Measurements from ENCODE around the gene NTF3.

NTF3 gene

GRCh38 chr12:5433845-5434646 is 2.1 kb downstream of the NTF3 start:
- no peak for FAIRE-seq

DNA sequence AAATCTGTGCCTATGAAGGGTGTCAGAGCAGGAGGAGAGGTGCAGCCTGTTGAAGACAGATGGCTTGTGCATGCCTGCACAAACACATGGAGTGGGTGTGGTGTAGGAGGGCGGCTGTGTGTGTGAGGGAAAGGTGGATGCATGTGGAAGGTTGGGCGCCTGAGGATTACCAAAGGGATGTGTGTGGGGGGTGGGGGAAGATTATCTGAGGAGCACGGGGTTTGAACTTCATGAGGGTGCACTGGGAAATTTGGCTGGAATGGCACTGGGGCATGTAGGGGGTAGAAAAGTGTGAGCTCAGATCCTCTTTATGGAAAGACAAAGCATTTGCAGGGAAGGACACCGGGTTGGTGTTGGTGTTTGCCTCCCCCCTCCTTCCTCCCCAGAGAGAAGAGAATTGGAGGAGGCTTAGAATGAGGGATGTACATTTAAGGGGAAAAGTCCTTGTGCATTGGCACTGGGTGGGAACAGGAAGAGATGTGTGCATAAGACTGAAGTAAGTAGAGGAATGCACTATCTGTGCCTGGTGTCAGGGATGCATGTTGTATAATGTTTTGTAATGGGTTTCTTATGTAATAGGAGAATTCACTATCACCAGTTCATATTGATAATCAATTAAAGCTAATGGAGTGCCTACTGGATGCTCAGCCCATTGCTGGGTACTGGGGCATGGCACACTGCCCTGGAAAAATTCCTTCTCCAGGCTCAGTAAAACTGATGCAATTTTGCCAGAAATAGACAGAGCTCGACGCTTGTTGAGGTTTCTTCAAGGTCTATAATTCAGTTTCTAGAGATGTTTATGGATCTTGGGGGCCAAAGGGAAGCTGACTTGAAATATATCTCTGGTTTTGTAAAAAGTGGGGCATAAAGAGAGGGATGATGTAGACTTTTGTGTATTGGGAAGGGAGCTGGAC is 3.0 kb downstream of the NTF3 start:
- no peak for DNase-seq (ENCODE audit: insufficient read length)
- no peak for TF ChIP-seq TAF1 (IDR thresholded peaks at IDR 0.05; ENCODE audit: borderline replicate concordance, low read depth, low read length)
- TF ChIP-seq POLR2AphosphoS5 (IDR thresholded peaks at IDR 0.05; ENCODE audit: low read depth, low read length): no peak
- TF ChIP-seq POLR2A (IDR thresholded peaks at IDR 0.05; ENCODE audit: low read depth, low read length): no peak
- no peak for FAIRE-seq

More at GRCh38 chr12:5433845-5434646, 2.1 kb downstream of the NTF3 start:
- no peak for DNase-seq (ENCODE audit: insufficient read length)
- TF ChIP-seq POLR2AphosphoS5 (IDR thresholded peaks at IDR 0.05; ENCODE audit: low read depth, low read length) (no peak), POLR2A (IDR thresholded peaks at IDR 0.05; ENCODE audit: low read depth, low read length) (no peak), TAF1 (IDR thresholded peaks at IDR 0.05; ENCODE audit: borderline replicate concordance, low read depth, low read length) (no peak)

DNA sequence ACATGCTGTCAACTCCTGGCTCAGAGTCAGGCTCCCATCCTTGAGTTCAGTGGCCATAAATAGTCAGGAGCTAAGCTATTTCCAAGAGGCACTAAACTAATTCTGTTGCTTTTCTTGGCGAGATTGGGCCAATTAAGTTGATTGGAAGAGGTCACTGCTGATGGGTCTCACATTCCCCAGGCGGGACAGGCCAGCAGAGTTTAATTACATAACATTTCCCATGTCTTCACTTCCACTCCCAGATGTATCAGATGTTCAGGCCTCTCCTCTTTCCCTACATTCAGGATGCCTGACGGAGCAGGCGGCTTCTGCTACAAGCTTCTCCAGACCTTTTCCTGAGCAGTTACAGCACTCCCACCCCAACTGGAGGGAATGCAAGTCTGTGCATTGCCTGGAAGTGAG is 5.3 kb downstream of the NTF3 start:
- no peak for FAIRE-seq
- TF ChIP-seq POLR2A (IDR thresholded peaks at IDR 0.05; ENCODE audit: low read depth, low read length): no peak
- TF ChIP-seq TAF1 (IDR thresholded peaks at IDR 0.05; ENCODE audit: borderline replicate concordance, low read depth, low read length): no peak
- TF ChIP-seq POLR2AphosphoS5 (IDR thresholded peaks at IDR 0.05; ENCODE audit: low read depth, low read length): no peak
- no peak for DNase-seq (ENCODE audit: insufficient read length)

DNA sequence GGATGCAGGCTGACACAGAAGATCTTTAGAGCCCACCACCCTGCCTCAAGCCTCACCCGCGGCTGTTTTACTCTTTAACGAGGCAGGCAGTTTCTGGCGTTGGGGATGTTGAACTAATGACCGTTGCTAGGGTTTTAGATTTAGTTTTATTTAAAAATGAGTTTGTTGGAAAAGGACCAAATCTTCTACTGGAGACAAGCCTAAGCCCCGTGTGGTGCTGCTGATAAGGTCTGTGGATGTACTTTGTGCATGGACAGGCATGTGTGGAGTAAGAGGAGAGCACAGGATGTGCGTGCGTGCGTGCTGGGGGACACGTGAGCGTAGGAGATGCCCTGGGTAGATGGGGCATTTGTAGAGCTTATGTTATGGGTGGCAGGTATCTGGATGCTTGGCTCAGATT is 5.7 kb downstream of the NTF3 start:
- DNase-seq (ENCODE audit: insufficient read length): no peak

GRCh38 chr12:5438671-5439200 is 6.8 kb downstream of the NTF3 start:
- FAIRE-seq (no peak), DNase-seq (ENCODE audit: insufficient read length) (no peak)
- TF ChIP-seq POLR2A (IDR thresholded peaks at IDR 0.05; ENCODE audit: low read depth, low read length) (no peak), TAF1 (IDR thresholded peaks at IDR 0.05; ENCODE audit: borderline replicate concordance, low read depth, low read length) (no peak), POLR2AphosphoS5 (IDR thresholded peaks at IDR 0.05; ENCODE audit: low read depth, low read length) (no peak)

More for the DNA sequence above, 5.7 kb downstream of the NTF3 start:
- TF ChIP-seq POLR2AphosphoS5 (IDR thresholded peaks at IDR 0.05; ENCODE audit: low read depth, low read length) (no peak), TAF1 (IDR thresholded peaks at IDR 0.05; ENCODE audit: borderline replicate concordance, low read depth, low read length) (no peak), POLR2A (IDR thresholded peaks at IDR 0.05; ENCODE audit: low read depth, low read length) (no peak)
- FAIRE-seq: no peak

- DNase-seq (ENCODE audit: insufficient read length) (no peak), FAIRE-seq (no peak)
- TF ChIP-seq POLR2A (IDR thresholded peaks at IDR 0.05; ENCODE audit: low read depth, low read length): no peak
- no peak for TF ChIP-seq POLR2AphosphoS5 (IDR thresholded peaks at IDR 0.05; ENCODE audit: low read depth, low read length)
- no peak for TF ChIP-seq TAF1 (IDR thresholded peaks at IDR 0.05; ENCODE audit: borderline replicate concordance, low read depth, low read length)
Measured at GRCh38 chr12:5439371-5439771, 7.5 kb downstream of the NTF3 start.

DNA sequence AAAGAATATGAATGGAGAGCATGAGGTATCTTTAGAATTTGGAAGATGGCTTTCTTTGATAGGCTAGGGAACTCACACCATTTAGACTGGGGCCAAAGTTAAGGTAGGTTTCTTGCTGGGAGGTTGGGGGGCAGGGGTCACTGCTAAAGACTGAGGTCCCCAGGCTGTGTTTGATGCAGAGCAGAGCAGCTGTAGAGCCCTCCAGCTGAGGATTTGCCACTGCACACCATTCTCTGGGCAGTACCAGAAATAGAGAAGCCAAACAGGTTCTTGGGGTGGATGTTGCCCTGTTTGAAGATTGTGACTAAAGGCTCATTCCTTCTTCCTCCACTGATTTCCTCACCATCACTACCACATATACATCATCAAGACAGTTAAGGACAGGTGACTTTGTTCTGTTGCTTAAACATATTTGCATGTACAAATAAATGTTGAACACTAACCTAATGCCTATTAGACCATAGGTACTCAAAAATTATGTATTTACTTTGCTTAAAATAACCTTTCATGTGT is 7.9 kb downstream of the NTF3 start:
- DNase-seq (ENCODE audit: insufficient read length): no peak
- FAIRE-seq: no peak
- TF ChIP-seq POLR2AphosphoS5 (IDR thresholded peaks at IDR 0.05; ENCODE audit: low read depth, low read length) (no peak), POLR2A (IDR thresholded peaks at IDR 0.05; ENCODE audit: low read depth, low read length) (no peak), TAF1 (IDR thresholded peaks at IDR 0.05; ENCODE audit: borderline replicate concordance, low read depth, low read length) (no peak)

DNA sequence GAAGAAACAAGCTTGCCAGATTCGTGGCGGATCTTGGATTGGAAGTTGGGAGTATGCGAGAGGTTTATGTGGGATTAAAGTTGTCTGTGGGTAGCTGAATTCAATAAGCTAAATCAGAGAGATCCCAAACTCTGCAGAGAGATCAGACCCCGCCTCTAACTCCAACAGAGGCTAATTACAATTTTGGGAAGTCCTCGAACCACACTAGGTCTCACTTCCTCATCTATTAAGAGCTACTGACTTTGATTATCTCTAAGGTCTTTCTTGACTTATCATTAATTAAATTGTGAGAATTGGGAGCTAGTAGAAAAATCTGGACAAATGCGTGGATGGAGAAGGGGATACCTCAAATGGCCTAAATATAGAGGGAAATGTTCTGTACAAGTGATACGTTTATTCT is 9.1 kb downstream of the NTF3 start:
- DNase-seq (ENCODE audit: insufficient read length) (no peak), FAIRE-seq (no peak)
- TF ChIP-seq POLR2A (IDR thresholded peaks at IDR 0.05; ENCODE audit: low read depth, low read length) (no peak), POLR2AphosphoS5 (IDR thresholded peaks at IDR 0.05; ENCODE audit: low read depth, low read length) (no peak), TAF1 (IDR thresholded peaks at IDR 0.05; ENCODE audit: borderline replicate concordance, low read depth, low read length) (no peak)

DNA sequence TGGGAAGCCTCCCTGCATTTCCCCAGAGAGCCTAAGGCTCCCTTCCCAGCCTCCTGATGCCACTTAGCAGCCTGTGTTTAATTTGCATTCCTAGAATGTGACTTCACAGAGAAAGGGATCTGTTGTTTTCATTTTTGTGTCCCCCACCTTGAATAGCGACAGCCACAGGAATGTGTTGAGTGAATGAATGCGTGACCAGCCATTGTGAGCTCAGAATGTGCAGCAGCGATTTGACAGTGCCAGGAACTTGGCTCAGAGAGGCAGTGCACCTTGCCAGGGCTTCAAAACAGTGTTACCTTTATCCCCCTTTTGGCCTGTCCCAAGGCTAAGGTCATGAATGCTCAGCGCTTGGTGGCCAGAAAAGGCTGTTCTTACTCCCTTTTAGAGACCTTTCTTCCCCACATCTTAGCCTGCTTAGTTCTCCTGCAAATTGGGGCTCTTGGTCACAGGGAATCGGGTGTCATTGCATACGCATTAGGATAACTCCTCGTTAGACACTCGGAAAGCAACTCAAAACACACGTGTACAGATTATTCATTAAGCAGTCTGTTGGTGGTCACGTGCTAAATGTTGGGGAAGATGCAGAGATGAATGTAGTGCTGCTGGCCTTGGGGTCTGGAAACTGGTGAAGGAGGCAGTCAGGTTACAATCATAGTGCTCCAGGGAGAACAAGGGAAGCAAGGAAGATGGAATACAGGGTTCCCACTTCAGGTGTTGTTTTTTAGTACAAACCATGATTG is 9.8 kb downstream of the NTF3 start:
- FAIRE-seq (no peak), DNase-seq (ENCODE audit: insufficient read length) (no peak)
- no peak for TF ChIP-seq POLR2A (IDR thresholded peaks at IDR 0.05; ENCODE audit: low read depth, low read length)
- TF ChIP-seq TAF1 (IDR thresholded peaks at IDR 0.05; ENCODE audit: borderline replicate concordance, low read depth, low read length): no peak
- TF ChIP-seq POLR2AphosphoS5 (IDR thresholded peaks at IDR 0.05; ENCODE audit: low read depth, low read length): no peak

DNA sequence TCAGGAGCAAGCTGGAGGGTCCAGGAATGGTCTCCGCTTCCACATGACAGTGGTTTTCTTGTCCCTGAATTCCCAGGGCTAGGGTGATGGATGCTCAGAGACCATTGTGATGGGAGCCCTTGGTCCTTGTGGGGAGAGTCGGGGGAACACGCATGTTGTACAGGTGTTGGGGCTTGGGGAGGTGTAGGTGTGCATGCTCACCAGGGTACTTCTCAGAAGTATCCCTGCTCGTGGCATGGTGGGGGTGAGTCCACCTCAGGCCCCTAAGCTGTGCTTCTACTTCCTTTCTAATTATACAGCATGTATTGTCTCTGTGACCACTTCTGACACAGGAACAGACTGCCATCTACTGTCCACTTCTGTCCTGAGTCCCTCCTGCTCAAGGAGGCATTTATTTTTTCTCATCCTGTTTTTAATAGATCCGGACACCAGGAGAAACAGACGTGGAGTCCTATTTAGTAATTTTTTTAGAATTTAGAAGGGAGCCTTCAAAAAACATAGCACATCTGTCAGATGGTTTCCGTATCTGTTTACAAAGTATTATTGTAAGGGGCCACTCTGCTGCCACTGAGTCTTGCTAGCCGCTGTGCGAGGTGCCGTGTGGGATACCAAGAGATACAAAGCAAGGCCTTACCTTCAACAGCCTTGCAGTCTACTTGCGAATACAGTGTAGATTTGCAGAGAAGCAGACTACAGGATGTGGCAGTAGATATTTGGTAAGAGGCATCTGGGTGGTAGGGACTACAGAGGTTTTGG is 10.5 kb downstream of the NTF3 start:
- FAIRE-seq (no peak), DNase-seq (ENCODE audit: insufficient read length) (no peak)
- TF ChIP-seq TAF1 (IDR thresholded peaks at IDR 0.05; ENCODE audit: borderline replicate concordance, low read depth, low read length) (no peak), POLR2A (IDR thresholded peaks at IDR 0.05; ENCODE audit: low read depth, low read length) (no peak), POLR2AphosphoS5 (IDR thresholded peaks at IDR 0.05; ENCODE audit: low read depth, low read length) (no peak)

Measured in GM12892 (cell line).